COR-L47 (cell line): Measurements from ENCODE around the gene MRPS26.
"Not testable (repeated sequence)": the region's sequence is repeated elsewhere in the genome, so short reads cannot be mapped to it uniquely, and the experiment has no call there.

Experiments used
- DNase-seq: peaks from one replicate; lab custom pipeline; 2025; lab: John Stamatoyannopoulos, UW

Gene MRPS26

DNA sequence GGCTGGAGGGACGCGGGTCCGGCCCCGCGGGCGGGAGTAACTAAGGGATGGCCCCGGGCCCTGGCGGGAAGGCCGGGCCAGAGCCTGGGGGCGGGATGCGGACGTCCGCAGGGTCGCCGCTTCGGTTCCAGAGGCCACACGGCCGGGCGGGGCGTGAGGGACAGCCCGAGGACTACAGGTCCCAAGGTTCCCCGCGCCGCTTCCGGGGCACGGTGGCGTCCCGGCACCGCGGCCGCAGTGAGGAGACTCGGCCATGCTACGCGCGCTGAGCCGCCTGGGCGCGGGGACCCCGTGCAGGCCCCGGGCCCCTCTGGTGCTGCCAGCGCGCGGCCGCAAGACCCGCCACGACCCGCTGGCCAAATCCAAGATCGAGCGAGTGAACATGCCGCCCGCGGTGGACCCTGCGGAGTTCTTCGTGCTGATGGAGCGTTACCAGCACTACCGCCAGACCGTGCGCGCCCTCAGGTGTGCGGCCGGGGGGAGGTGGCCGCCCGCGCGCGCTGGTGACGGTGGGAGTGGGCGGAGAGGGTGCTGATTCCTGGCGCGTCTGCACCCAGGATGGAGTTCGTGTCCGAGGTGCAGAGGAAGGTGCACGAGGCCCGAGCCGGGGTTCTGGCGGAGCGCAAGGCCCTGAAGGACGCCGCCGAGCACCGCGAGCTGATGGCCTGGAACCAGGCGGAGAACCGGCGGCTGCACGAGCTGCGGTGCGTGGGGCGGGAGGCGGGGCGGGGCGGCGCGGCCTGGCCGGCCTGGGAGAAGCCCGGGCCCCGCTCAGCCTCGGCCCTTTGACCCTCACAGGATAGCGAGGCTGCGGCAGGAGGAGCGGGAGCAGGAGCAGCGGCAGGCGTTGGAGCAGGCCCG, at the start of gene MRPS26:
TSS of gene MRPS26 (plus strand) at position 237 of the 861 bp plus-strand sequence. CDS start at position 254, 17 bp downstream.
- DNase-seq, result peak; percentile 86

DNA sequence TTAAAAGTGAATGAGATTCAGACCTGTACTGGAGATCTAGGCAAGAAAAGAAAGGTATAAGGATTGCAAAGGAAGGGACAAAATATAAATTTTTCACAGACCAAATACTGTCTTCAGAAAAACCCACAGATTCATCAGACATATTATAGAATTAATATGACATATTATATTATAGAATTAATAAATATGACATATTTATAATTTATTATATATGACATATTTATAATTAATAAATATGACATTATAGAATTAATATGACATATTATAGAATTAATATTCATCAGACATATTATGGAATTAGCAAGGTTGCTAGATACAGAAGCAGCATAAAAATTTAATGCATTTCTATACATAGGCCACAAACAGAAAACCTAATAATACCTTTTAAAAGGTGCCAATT, 47.1 kb upstream of the MRPS26 start:
- no peak for DNase-seq

DNA sequence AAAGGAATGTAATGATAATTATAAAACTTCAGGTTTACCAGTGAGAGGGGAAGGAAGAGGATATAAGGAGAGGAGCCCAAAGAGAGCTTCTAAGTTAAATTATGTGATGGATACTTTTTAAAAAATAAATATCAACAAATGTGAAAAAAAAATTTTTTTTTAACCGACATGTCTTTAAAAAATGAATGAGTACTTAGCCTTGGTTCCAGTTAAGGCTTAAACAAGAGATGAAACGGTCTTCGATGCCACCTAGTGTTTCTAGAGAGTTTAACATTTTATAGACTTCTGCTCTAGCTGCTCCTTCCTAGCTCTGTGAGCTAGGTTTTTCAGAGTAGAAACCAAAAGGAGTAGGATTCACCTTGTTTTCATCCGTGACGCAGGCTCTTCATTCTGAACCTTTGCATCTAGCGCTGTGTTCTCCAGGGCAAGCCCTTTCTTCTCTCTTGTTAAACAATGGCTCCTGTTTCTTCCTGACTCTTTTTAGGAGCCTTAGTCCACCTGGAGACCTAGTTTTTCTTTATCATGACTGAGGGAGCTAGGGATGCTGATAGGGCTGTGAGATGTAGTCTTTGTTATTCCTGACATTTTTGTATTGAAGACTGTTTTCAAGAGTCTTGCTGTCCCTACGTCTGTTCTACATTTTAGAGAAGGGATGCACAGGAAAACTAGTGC, 44.9 kb upstream of the MRPS26 start:
- DNase-seq, result peak; percentile 28

DNA sequence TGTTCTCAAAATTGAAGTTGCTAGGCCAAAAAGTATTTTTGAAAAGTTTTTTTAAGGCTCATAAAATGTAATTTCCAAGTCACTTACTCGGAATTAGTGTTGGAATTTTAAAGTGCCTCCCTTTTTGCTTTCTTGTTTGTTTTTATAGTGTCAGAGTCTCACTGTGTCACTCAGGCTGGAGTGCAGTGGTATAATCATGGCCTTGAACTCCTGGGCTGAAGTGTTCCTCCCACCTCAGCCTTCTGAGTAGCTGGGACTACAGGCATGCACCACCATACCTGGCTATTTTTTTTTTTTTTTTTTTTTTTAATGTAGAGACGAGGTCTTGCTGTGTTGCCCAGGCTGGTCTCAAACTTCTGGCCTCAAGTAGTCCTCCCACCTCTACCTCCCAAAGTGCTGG, 42.4 kb upstream of the MRPS26 start:
- no peak for DNase-seq

DNA sequence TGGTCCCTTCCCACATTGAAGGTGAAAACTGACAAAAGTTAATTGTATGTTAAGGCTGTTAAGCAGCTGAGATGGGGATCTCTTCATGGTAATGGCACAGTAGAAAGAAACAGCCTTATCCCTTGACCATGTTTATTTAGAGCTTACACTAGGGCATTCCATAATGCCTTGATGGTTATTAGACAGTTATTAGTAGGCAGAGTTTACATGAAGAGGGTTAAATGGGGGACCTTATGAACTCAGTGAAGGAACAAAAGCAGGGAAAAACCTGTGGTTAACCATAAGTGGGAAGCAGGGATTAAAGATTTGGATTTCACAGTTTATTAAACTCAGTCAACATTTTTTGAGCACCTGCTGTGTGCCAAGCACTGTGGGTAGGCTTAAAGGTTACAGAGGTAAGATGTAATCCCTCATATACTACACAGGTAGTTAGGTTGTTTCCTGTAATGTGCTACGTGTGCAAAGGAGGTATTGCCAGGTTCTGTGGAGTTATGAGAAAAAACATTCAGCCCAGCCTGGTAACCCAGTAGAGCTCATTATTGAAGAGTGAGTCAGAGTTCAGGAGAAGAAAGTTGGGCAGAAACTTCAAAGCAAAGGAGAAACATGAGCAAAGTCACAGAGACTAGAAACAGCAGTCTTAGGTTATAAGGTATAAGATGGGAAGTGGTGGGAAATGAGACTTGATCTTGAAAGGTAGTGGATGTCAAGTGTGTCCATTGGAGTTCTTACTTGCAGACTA, 34.7 kb upstream of the MRPS26 start:
- DNase-seq, result no peak

DNA sequence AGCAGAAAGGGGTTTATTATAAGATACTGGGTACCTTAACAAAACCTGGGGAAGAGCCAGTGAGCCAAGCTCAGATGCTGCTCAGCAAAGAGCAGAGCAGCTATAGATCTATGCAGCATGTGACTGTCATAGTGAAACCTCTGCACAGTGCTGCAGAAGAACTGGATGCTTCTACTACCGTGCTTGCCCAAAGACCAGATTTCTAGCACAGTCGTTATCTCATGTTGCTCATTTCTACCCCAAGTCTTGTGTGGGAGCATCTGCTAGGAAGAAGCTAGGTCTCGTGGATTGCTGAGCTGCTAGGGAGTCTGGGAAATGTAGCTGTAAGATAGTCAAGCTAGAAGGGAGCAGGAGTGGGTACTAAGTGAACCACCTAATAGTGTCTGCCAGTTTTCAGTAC, 34.1 kb upstream of the MRPS26 start:
- DNase-seq, result no peak

DNA sequence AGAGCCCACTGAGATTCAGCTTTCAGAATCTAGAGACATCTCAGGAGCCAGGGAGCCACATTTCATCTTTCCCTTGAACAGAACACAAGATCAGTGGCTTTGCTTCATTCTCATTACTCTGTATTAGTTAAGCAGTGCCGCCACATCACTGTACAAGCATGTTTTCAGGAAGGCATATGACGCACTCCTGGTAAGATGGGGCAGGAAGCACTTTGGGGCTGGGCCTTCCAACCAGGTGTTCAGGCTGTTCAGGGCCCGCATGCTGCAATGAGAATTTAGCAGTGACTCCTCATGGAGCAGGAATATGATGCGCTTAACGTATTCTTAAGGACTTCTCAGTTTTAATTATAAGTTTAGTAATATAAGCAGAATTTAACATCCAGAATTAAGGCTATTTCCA, 32.1 kb upstream of the MRPS26 start:
- no peak for DNase-seq

DNA sequence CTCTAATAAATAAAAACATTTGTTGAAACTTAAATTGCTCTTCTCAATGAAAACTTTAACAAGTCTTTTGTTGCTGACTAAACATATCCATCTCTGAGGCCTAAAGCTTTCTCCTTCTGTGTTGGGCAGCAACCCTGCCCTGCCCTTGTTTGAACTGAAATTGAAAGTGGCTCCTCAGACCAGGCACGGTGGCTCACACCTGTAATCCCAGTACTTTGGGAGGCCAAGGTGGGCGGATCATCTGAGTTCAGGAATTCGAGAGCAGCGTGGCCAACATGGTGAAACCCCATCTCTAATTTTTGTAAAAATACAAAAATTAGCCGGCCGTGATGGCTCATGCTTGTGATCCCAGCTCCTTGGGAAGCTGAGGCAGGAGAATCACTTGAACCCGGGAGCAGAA, 31.7 kb upstream of the MRPS26 start:
- DNase-seq, result no peak

DNA sequence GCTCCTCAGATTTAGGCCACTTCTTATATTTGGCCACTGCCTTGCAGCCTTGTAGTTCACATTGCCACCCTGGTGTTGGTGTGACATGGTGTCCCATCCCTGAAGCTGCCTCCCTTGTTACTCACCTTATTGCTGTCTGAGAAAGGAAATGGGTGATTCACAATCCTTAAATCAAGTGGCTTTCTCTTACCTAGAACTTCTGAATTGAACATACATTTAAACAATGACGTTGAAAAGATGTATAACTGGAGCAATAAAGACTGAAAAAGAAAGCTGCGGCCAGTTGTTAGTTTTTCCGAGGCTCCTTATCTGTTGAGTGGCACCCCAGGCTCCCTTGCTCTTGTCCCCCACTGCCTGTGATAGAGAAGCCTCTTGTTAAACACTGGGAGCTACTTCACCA, 31.2 kb upstream of the MRPS26 start:
- DNase-seq, result no peak

DNA sequence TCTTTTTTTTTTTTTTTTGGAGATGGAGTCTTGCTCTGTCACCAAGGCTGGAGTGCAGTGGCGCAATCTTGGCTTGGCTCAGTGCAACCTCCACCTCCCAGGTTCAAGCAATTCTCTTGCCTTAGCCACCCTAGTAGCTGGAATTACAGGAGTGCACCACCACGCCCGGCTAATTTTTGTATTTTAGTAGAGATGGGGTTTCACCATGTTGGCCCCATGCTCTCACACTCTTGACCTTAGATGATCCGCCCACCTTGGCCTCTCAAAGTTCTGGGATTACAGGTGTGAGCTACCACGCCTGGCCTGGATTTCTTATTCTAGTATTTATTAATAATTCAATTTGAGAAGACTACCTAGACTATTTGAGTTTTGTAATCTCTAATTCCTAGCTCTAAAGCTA, 30.6 kb upstream of the MRPS26 start:
- DNase-seq, result not testable (repeated sequence)

DNA sequence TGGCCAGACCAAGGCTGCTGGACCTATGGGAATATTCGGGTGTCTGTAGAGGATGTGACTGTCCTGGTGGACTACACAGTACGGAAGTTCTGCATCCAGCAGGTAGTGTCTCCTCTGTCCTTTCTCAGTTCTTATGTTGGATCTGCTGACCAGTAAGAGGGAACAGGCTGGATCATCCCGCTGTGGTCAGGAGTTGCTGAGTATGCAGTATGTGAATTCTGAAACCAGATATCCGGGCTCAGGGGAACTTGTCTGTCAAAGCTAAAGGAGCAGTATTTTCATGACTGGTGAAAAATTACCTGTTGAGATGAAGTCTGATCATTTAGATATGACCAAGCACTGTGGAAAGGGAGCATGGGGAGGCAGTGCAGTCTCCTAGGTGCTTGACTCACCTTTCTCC, 24.5 kb upstream of the MRPS26 start:
- no peak for DNase-seq

DNA sequence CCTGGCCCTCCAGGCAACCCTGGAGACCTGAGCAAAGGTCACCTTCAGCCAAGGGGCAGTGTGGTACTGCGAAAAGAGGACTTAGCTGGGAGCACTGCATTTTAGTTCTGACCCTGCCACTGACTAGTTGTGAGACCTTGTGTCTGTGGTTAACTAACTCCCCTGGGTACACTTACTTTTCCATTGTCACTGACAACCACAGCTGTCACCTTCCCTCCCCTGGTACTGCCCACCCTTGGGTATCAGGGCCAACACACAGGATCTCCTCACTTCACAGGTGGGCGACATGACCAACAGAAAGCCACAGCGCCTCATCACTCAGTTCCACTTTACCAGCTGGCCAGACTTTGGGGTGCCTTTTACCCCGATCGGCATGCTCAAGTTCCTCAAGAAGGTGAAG, 24.1 kb upstream of the MRPS26 start:
- no peak for DNase-seq

DNA sequence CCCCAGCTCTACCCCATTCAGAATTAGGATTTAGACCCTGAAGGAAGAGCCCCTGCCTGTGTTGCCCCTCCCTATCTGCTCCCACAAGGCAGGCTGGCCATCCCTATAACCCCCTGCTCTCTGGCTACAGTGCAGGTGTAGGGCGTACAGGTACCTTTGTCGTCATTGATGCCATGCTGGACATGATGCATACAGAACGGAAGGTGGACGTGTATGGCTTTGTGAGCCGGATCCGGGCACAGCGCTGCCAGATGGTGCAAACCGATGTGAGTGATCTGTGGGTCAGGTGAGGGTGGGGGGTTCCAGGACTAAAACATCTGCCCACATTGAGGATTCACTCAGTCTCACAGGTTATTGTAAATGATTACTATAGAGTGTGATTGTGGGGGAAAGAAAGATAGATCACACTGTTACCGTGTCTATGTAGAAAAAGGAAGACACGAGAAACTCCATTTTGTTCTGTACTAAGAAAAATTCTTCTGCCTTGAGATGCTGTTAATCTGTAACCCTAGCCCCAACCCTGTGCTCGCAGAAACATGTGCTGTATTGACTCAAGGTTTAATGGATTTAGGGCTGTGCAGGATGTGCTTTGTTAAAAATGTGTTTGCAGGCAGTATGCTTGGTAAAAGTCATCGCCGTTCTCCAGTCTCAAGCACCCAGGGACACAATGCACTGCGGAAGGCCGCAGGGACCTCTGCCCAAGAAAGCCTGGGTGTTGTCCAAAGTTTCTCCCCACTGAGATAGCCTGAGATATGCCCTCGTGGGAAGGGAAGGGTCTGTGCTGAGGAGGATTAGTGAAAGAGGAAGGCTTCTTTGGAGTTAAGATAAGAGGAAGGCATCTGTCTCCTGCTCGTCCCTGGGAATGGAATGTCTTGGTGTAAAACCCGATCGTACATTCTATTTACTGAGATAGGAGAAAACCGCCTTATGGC, 23.0 kb upstream of the MRPS26 start:
- DNase-seq, result not testable (repeated sequence)

DNA sequence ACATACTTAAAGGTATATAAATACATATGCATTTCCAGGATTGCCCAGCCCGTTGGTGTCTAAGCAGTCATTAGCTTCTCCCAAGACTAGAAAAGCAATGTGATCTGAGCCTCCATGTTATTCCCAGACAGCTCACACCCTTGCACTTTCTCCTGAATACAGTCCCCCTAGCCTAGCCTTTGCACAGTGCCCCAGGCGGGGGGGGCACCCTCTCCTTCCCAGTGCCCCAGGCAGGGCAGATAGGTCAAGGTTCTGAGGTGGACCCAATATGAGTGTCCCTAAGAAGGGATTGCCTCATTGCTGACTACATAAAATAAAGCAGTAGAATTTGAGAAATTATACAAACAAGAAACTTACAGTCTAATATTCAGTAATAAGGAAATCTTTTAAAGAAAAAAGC, 17.9 kb upstream of the MRPS26 start:
- no peak for DNase-seq

DNA sequence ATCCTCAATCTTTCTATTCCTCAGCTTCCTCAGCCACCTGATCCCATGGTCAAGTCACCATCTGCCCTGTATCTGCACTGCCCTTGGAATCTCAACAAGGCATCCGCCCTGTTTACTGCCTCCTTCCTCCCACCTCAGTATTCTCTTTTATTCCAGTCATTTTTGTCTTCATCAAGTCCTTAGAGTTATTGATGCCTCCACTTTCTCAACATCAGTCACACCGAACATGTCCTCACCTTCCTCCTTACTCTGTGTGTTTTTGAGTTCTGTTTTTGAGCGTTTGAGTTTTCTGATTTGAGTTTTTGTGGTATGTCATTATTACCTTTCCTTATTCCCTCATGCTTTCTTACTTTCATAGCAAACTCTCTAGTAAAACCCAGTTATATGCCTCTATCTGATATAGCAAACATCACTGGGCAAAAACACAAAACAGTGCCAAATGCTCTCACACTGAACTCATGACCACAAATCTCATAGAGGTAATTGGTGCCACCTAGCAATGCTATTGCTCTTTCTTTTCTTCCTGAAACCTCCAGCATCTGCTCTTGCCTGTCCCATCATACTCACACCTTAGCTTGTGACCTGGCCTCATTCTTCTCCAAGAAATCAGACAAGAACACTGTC, 14.2 kb upstream of the MRPS26 start:
- no peak for DNase-seq

DNA sequence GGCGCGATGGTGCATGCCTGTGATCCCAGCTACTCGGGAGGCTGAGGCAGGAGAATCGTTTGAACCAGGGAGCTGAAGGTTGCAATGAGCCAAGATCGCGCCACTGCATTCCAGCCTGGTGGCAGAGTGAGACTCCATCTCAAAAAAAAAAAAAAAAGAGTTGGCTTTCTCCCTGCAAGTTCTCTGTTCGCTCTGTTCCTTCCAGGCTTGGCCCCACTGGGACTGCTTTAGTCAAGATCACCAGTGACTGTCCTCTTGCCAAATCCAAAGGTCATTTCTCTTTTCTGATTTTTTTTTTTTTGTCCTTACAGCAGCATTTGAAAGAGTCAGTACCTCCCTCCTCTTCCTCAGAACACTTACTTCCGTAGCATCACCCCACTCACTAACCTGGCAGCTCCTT, 13.2 kb upstream of the MRPS26 start:
- DNase-seq, result no peak

DNA sequence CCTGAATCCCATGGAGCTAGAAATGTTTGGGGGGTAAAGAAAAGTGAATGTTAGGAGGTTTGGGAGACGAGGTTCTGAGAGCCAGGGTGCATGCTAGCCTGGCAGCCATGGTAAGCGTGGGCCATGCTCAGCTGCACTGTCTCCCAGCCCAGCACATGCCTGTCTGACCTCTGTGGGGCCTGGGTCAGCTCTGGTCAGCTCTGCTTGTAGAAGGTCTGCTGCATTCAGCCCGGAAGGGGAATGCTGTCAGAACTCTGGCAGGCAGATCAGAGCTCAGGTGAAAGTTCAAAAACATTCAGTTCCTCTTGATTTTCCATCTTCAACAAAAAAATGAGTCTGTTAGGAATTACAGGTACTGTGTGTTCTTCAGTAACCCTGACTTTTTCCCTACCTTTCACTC, 8.2 kb upstream of the MRPS26 start:
- DNase-seq, result no peak

DNA sequence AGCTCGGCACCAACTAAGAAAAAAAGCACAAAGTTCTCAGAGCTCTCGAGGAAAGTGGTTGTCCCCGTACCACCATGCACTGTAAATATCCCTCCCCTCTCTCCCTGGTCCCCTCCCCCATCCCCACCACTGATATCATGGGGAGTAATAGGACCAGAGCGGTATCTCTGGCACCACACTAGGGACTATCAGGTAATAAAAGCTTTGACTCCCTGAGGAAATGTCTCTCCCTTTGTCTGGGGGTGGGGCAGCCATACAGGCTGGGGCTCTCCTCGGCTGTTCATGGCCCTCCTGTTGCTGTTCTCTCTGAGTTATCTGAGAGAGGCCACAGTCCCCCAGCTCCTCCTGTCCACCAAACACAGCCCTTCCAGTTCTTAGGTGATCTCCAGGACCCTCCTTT, 7.4 kb upstream of the MRPS26 start:
- DNase-seq, result no peak

DNA sequence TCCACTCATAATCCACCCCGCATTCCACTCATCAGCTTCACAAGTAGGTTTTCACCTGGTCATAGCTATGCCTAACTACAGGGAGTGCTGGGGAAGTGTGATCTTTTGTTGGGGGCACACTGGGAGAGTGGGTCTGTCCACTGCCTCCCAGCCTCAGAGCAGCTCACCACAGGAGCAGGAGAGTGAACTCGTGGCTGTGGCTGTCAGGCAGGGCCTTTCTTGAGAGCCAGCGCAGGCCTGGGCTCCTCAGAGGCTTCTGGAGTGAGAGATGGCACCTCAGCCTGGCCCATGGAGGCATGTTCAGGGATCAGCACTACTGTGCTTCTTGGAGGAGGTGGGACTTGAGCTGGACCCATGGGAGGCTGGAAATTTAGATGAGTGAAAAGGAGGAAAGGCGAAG, 6.4 kb upstream of the MRPS26 start:
- no peak for DNase-seq

DNA sequence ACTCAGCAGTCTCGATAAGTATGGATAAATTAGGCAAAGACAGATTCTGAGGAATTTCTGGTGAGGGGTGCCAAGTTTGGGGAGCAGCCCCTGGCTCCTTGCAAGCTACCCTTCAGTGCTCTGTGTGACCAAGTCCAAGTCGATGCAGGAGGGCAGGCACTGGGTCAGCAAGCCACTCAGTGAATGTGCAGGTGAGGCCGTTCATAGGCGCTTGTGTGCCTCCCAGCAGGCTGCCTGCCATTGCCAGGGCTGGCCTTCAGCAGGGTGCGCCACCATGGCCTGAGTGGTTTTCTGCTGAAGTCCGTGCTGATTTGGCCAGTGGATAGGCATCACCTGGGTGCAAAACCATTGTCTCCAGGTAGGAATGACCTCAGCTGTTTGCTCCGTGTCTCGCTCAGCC, 5.8 kb upstream of the MRPS26 start:
- no peak for DNase-seq

DNA sequence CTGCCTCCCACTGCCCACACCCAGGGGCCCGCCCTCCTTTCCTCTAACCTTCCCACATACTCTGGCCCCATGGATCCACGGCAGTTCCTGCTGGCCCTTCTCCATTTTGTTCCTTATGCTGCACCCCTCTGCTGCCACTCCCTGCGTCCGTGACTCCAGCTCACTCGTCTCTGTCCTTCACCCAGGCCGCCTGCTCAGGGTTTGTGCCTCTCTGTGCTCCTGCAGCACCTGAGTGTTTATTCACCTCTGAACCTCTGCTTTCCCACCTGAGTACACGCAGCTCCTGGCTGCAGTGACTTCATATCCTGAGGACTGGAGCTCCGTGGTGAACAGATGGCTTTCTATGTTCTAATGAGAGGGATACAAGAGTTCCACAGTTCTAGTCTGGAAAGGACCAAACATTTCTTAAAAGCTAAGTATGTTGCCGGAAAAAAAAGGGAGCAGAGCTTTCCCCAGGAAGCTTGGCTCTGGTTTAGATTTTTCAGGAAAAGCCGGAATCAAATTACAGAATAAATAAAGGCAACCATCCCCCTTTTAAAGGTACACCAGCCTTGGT, 3.9 kb upstream of the MRPS26 start:
- DNase-seq, result peak; percentile 34
